HepG2 (cell line): ENCODE measurements around the gene SLC45A3. TPM values are rescaled to one million over a fixed set of nuclear protein-coding genes. Genes with fewer than 3 reads are reported as not detected.

Experiments used
- ATAC-seq: fragments of 200-7000 bp; cut with Tn5 transposase; 3 replicates; pipeline ENCODE4 v1.9.1; 2020; ENCODE audit warnings: mild to moderate bottlenecking, moderate library complexity
- BruUV-seq: library from RNA; stranded (reverse); fragments of 400-500 nt; replicated peaks from 2 replicates; lab custom pipeline; 2021; lab: Mats Ljungman, UMichigan
- CTCF ChIA-PET: fragments of 300-600 bp; formaldehyde crosslinking; extraction: SDS; loops from one replicate; lab custom pipeline; 2021; ENCODE audit warnings: low total read pairs, inconsistent platforms, low intra/inter-chr PET ratio; lab: Yijun Ruan, JAX
- POLR2A ChIA-PET: fragments of 350-600 bp; sonication (Branson Sonifier 250); formaldehyde crosslinking; loops from one replicate; lab custom pipeline; 2020; ENCODE audit warnings: antibody characterized with exemption, inconsistent platforms; lab: Yijun Ruan, JAX
- DNase-seq: peaks from one replicate; pipeline ENCODE4 v3.0.0-alpha.2; 2015; ENCODE audit warnings: low spot score
- FAIRE-seq: peaks from 3 replicates; lab custom pipeline; 2011; peaks lifted over from hg19 to GRCh38; lab: Jason Lieb, UNC
- H2AFZ ChIP-seq: one replicate; pipeline ENCODE4 v1.6.1; 2011; ENCODE audit warnings: low read length, inconsistent platforms
- H3K27ac ChIP-seq: fragments of 300-600 bp; 3 replicates; pipeline ENCODE4 v1.8.0; 2011; ENCODE audit warnings: mixed run types, mild to moderate bottlenecking, mixed read lengths, low read length, inconsistent platforms; ENCODE audit not compliant: insufficient read depth; ENCODE audit errors: extremely low read length
- H3K27me3 ChIP-seq, 2 experiments: fragments of 200-600 bp in 1 of 2; 2 replicates in 1 of 2; 3 replicates in 1 of 2; pipeline versions ENCODE4 v1.6.0 to v1.8.0; 2011; ENCODE audit warnings: low read length in 2 of 2, mild to moderate bottlenecking in 2 of 2, moderate library complexity in 2 of 2, inconsistent platforms in 1 of 2; ENCODE audit not compliant: insufficient read depth in 2 of 2, control insufficient read depth in 1 of 2
- H3K36me3 ChIP-seq, 2 experiments: fragments of 200-600 bp in 1 of 2; replicated peaks in 1 of 2; 2 replicates in 1 of 2; 3 replicates in 1 of 2; pipeline versions ENCODE4 v1.5.1 to v1.8.0; 2011; ENCODE audit warnings: low read length in 2 of 2, inconsistent platforms in 1 of 2; ENCODE audit not compliant: insufficient read depth in 2 of 2, control insufficient read depth in 1 of 2
- H3K4me1 ChIP-seq: 2 replicates; pipeline ENCODE4 v1.5.1; 2012; ENCODE audit warnings: low read length, inconsistent platforms; ENCODE audit not compliant: insufficient read depth
- H3K4me2 ChIP-seq: 2 replicates; pipeline ENCODE4 v1.6.0; 2011; ENCODE audit warnings: low read depth, low read length, inconsistent platforms
- H3K4me3 ChIP-seq, 3 experiments: fragments of 200-600 bp in 1 of 3; sonication (generic), shearing (Covaris generic) in 1 of 3; replicated peaks in 1 of 3; 2 replicates each; pipeline ENCODE4 v1.5.1; 2011 to 2016; ENCODE audit warnings: low read length in 3 of 3, inconsistent platforms in 2 of 3, low read depth in 2 of 3, mild to moderate bottlenecking in 2 of 3, control low read depth in 1 of 3, mixed read lengths in 1 of 3; ENCODE audit not compliant: insufficient read depth in 1 of 3
- H3K79me2 ChIP-seq: one replicate; pipeline ENCODE4 v1.6.1; 2011; ENCODE audit warnings: low read length, inconsistent platforms; ENCODE audit not compliant: insufficient read depth
- H3K9ac ChIP-seq: 2 replicates; pipeline ENCODE4 v1.6.0; 2011; ENCODE audit warnings: mild to moderate bottlenecking, low read depth, low read length, inconsistent platforms; ENCODE audit not compliant: insufficient read depth
- H3K9me3 ChIP-seq: 2 replicates; pipeline ENCODE4 v1.5.1; 2012; ENCODE audit warnings: mild to moderate bottlenecking, low read length
- H4K20me1 ChIP-seq: 2 replicates; pipeline ENCODE4 v1.6.0; 2011; ENCODE audit warnings: inconsistent platforms, mild to moderate bottlenecking, low read length, moderate library complexity; ENCODE audit not compliant: insufficient read depth
- ARHGAP35 ChIP-seq: sonication (generic); formaldehyde crosslinking; IDR thresholded peaks from 2 replicates; pipeline ENCODE4 v1.9.0; 2022; ENCODE audit warnings: mild to moderate bottlenecking, inconsistent platforms, moderate library complexity, missing genetic modification reagents, borderline replicate concordance
- ATF5 ChIP-seq: sonication (generic); formaldehyde crosslinking; IDR thresholded peaks from 2 replicates; pipeline ENCODE4 v1.4.0; 2020; ENCODE audit warnings: mild to moderate bottlenecking, low read depth, missing genetic modification reagents
- CC2D1A ChIP-seq: sonication (generic); formaldehyde crosslinking; IDR thresholded peaks from 2 replicates; pipeline ENCODE4 v1.8.1; 2023; ENCODE audit warnings: mild to moderate bottlenecking, missing genetic modification reagents
- CHD4 ChIP-seq: fragments of 200-600 bp; sonication (generic); IDR thresholded peaks from 2 replicates; pipeline ENCODE4 v1.7.0; 2017; ENCODE audit warnings: mild to moderate bottlenecking, low read length, borderline replicate concordance
- GATA4 ChIP-seq: sonication (generic); IDR thresholded peaks from 2 replicates; pipeline ENCODE4 v1.6.1; 2016; ENCODE audit warnings: antibody characterized with exemption, low read depth, borderline replicate concordance
- HDAC1 ChIP-seq: sonication (generic); formaldehyde crosslinking; IDR thresholded peaks from 2 replicates; pipeline ENCODE4 v1.5.1; 2020; ENCODE audit warnings: mild to moderate bottlenecking, missing genetic modification reagents
- HNRNPUL1 ChIP-seq: fragments of 200-400 bp; formaldehyde crosslinking; IDR thresholded peaks from 2 replicates; pipeline ENCODE4 v1.6.1; 2017; ENCODE audit warnings: low read depth, mild to moderate bottlenecking, low read length, moderate library complexity
- MLLT10 ChIP-seq: sonication (generic); formaldehyde crosslinking; IDR thresholded peaks from 2 replicates; pipeline ENCODE4 v1.4.0; 2020; ENCODE audit warnings: missing genetic modification reagents
- MTA1 ChIP-seq: sonication (generic); formaldehyde crosslinking; IDR thresholded peaks from 2 replicates; pipeline ENCODE4 v1.4.0; 2020; ENCODE audit warnings: missing genetic modification reagents, mild to moderate bottlenecking, borderline replicate concordance
- NKX3-1 ChIP-seq: sonication (generic); formaldehyde crosslinking; IDR thresholded peaks from 2 replicates; pipeline ENCODE4 v1.5.0; 2020; ENCODE audit warnings: missing genetic modification reagents
- POLR2AphosphoS5 ChIP-seq: IDR thresholded peaks from 2 replicates; pipeline ENCODE4 v1.6.1; 2012; ENCODE audit warnings: low read depth, low read length
- PTBP1 ChIP-seq: fragments of 200-400 bp; formaldehyde crosslinking; IDR thresholded peaks from 2 replicates; pipeline ENCODE4 v1.6.1; 2018; ENCODE audit warnings: low read length, low read depth; ENCODE audit not compliant: poor library complexity, severe bottlenecking
- SNAPC2 ChIP-seq: sonication (generic); formaldehyde crosslinking; IDR thresholded peaks from 2 replicates; pipeline ENCODE4 v1.8.1; 2022; ENCODE audit warnings: mild to moderate bottlenecking, missing genetic modification reagents
- ZBTB8A ChIP-seq: sonication (generic); formaldehyde crosslinking; IDR thresholded peaks from 2 replicates; pipeline ENCODE4 v1.4.0; 2020; ENCODE audit warnings: mild to moderate bottlenecking, low read depth, missing genetic modification reagents, borderline replicate concordance
- ZNF17 ChIP-seq: sonication (generic); formaldehyde crosslinking; IDR thresholded peaks from 2 replicates; pipeline ENCODE4 v1.5.0; 2020; ENCODE audit warnings: mild to moderate bottlenecking, missing genetic modification reagents
- ZNF317 ChIP-seq: sonication (generic); formaldehyde crosslinking; IDR thresholded peaks from 2 replicates; pipeline ENCODE4 v1.5.0; 2020; ENCODE audit warnings: mild to moderate bottlenecking, missing genetic modification reagents
- ZNF354B ChIP-seq: sonication (generic); formaldehyde crosslinking; IDR thresholded peaks from 2 replicates; pipeline ENCODE4 v1.8.0; 2022; ENCODE audit warnings: mild to moderate bottlenecking, missing genetic modification reagents
- ZNF766 ChIP-seq: sonication (generic); formaldehyde crosslinking; IDR thresholded peaks from 2 replicates; pipeline ENCODE4 v1.5.0; 2020; ENCODE audit warnings: missing genetic modification reagents, borderline replicate concordance
- ZNF839 ChIP-seq: sonication (generic); formaldehyde crosslinking; IDR thresholded peaks from 2 replicates; pipeline ENCODE4 v1.4.0; 2020; ENCODE audit warnings: missing genetic modification reagents, mild to moderate bottlenecking, borderline replicate concordance
- WGBS: methylation state at CpG from one replicate; pipeline ENCODE4 v1.1.6; 2017; ENCODE audit warnings: low lambda C conversion rate; 5-methylcytosine and 5-hydroxymethylcytosine counted together
- in situ Hi-C: cut with HindIII; loops from 2 replicates; pipeline ENCODE4 v1.10.0; 2017; ENCODE audit warnings: low pct_unique_long_range_greater_than_20kb; ENCODE audit not compliant: extremely low pct_ligation_motif_present
- intact Hi-C: fragments of 100-400 bp; cut with micrococcal nuclease; formaldehyde crosslinking; loops from one replicate; pipeline ENCODE4 v1.10.0; 2022; ENCODE audit not compliant: unreplicated experiment
- polyA plus RNA-seq, 8 experiments: library from polyadenylated mRNA; depleted of rRNA in 3 of 8; stranded (reverse) in 7 of 8; unstranded in 1 of 8; fragments of >200 nt; fragmentation: Illumina TruSeq in 4 of 8; extraction: Trizol in 4 of 8; gene quantifications; 2 replicates each; pipeline versions ENCODE4 v1.2.1 to v1.2.3, GENCODE V29; 2011 to 2016; ENCODE audit warnings: low read depth in 4 of 8, missing spikeins in 1 of 8, mixed read lengths in 1 of 8; ENCODE audit not compliant: insufficient read depth in 1 of 8
- total RNA-seq, 5 experiments: library from RNA; depleted of rRNA; stranded (reverse); fragments of >200 nt; fragmentation: Illumina TruSeq; extraction: Trizol; gene quantifications; 2 replicates each; pipeline ENCODE4 v1.2.3, GENCODE V29; 2016; ENCODE audit warnings: low read depth in 1 of 5

SLC45A3 gene
- total and polyA plus RNA-seq, 2 of the 13 experiments (the other 11 are each of a cell fraction or from before 2014, with no cell fraction given), result 3.4 to 4.1 TPM

- in situ Hi-C loops, result loop anchor here (5.0 kb wide), 1 partner anchor 64 kb away; no protein-coding TSS in a partner anchor
- no peak for ATAC-seq
- Histone ChIP-seq H3K79me2 (no peaks in the 10 kb centered on the region), H3K27me3 (no peaks in the 10 kb centered on the region), H3K4me3 (no peak overlapping the region), H3K4me2 (no peak overlapping the region), H4K20me1 (no peaks in the 10 kb centered on the region), H3K9ac (no peak overlapping the region), H3K4me1 (no peaks in the 10 kb centered on the region), H2AFZ (no peak overlapping the region), H3K9me3 (no peaks in the 10 kb centered on the region), H3K27ac (no peak overlapping the region), H3K36me3 (no peaks in the 10 kb centered on the region)
- ChIA-PET CTCF (interaction anchor here (3.4 to 5.2 kb wide), 2 partner anchors 66 to 127 kb away, joined by 27 to 99 read pairs; no protein-coding TSS in a partner anchor), POLR2A (interaction anchor here (1.2 kb wide), 1 partner anchor 24 kb away, joined by 3 read pairs; the partner anchor contains the start of gene ELK4)
- BruUV-seq, result no TSS peak
- WGBS, result 96% methylated on average over 2 of the region's 2 CpGs
- intact Hi-C loops, result loop anchor here (10.0 kb wide), 1 partner anchor 259 kb away; no protein-coding TSS in a partner anchor
- DNase-seq, result no peak
- TF ChIP-seq ARHGAP35, result no peak
- TF ChIP-seq ZNF354B (CRISPR knock-in tag), result no peak
- TF ChIP-seq SNAPC2 (CRISPR knock-in tag), result no peak
- TF ChIP-seq CC2D1A (CRISPR knock-in tag), result no peak
- no peak for TF ChIP-seq ATF5 (CRISPR knock-in tag)
- TF ChIP-seq MTA1, result no peak
- no peak for TF ChIP-seq NKX3-1
- no peak for TF ChIP-seq MLLT10 (CRISPR knock-in tag)
- TF ChIP-seq HNRNPUL1, result no peak
- TF ChIP-seq CHD4, result no peak
- TF ChIP-seq HDAC1 (CRISPR knock-in tag), result no peak
- TF ChIP-seq ZNF766 (CRISPR knock-in tag), result no peak
- TF ChIP-seq GATA4, result no peak
- no peak for TF ChIP-seq PTBP1
- TF ChIP-seq ZNF17 (CRISPR knock-in tag), result no peak
- no peak for TF ChIP-seq ZBTB8A (CRISPR knock-in tag)
- no peak for TF ChIP-seq ZNF317
- no peak for TF ChIP-seq ZNF839 (CRISPR knock-in tag)
- no peak for TF ChIP-seq POLR2AphosphoS5
- no peak for FAIRE-seq
Observed at GRCh38 chr1:205656236-205656635, 24.1 kb downstream of the SLC45A3 start.
